PFSK-1 (cell line): ENCODE measurements around the gene NUP214.

ENCODE experiments used
- FOXP2 ChIP-seq: optimal IDR thresholded peaks from 2 replicates; pipeline ENCODE3; 2011; ENCODE audit warnings: borderline replicate concordance, control low read depth, inconsistent platforms; ENCODE audit not compliant: insufficient read depth; ENCODE audit errors: extremely low read length, extremely low read depth
- POLR2AphosphoS5 ChIP-seq: IDR thresholded peaks from 2 replicates; pipeline ENCODE4 v1.6.1; 2012; ENCODE audit warnings: low read depth, mild to moderate bottlenecking, control low read depth, low read length, moderate library complexity
- TAF1 ChIP-seq: IDR thresholded peaks from 2 replicates; pipeline ENCODE4 v1.6.1; 2012; ENCODE audit warnings: low read length, control low read depth, borderline replicate concordance; ENCODE audit not compliant: insufficient read depth
- TF ChIP-seq, protein P1 (sequence below), 2 experiments: IDR thresholded peaks; 2 replicates each; pipeline versions ENCODE4 v1.6.1 to v1.8.0; 2011 to 2012; ENCODE audit warnings: low read depth in 2 of 2, low read length in 2 of 2, control low read depth in 1 of 2, inconsistent platforms in 1 of 2, mild to moderate bottlenecking in 1 of 2, moderate library complexity in 1 of 2; ENCODE audit not compliant: insufficient read depth in 1 of 2

DNA sequence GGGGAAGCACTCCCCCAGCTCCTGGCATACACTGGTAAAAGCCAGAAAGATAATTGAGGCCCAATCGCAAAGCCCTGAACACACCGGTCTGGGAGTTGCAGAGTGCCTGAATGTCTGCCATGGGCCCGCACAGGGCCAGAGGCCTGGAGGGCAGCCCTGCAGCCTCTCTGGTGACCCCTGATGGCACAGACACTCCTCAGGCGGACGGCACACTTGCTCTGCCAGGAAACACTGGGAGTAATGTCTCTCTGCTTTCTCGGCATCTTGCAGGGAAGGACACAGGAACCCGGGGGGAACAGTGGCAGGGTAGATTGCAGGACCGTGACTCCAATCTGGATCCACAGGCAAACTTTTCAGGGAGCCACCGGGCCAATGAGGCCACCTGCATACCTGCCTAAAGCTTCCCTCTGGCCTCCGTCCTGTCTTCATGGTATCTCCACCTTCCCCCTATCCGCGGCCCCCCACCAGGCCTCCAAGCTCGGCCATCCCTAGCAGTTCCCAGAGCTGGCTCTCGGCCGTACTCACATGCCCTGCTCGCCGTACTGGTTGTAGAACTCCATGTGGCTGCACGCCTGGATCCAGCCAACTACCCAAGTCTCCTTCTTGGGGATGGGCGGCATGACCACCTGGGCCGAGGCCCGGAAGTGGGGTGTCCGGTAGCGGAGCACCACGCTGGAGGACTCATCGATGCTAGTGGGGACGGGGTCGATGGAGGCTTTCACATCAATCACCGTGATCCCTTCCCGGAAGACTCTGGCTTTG lies 150.1 kb downstream of the NUP214 start:
- TF ChIP-seq, protein P1, sequence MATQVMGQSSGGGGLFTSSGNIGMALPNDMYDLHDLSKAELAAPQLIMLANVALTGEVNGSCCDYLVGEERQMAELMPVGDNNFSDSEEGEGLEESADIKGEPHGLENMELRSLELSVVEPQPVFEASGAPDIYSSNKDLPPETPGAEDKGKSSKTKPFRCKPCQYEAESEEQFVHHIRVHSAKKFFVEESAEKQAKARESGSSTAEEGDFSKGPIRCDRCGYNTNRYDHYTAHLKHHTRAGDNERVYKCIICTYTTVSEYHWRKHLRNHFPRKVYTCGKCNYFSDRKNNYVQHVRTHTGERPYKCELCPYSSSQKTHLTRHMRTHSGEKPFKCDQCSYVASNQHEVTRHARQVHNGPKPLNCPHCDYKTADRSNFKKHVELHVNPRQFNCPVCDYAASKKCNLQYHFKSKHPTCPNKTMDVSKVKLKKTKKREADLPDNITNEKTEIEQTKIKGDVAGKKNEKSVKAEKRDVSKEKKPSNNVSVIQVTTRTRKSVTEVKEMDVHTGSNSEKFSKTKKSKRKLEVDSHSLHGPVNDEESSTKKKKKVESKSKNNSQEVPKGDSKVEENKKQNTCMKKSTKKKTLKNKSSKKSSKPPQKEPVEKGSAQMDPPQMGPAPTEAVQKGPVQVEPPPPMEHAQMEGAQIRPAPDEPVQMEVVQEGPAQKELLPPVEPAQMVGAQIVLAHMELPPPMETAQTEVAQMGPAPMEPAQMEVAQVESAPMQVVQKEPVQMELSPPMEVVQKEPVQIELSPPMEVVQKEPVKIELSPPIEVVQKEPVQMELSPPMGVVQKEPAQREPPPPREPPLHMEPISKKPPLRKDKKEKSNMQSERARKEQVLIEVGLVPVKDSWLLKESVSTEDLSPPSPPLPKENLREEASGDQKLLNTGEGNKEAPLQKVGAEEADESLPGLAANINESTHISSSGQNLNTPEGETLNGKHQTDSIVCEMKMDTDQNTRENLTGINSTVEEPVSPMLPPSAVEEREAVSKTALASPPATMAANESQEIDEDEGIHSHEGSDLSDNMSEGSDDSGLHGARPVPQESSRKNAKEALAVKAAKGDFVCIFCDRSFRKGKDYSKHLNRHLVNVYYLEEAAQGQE (IDR thresholded peaks at IDR 0.05; ENCODE audit: insufficient read depth in 1 of 2, low read depth in 2 of 2, low read length in 2 of 2), result no peak
- TF ChIP-seq FOXP2 (no peak), TAF1 (no peak), POLR2AphosphoS5 (no peak)
